CD4-positive, alpha-beta T cell treated with Interleukin-2 at 100 ng/mL for 4 hours (primary cell): ENCODE measurements around the gene NSG2.

ENCODE experiments used
- DNase-seq: peaks from one replicate; pipeline ENCODE4 v3.0.0-alpha.2; 2020; ENCODE audit warnings: low spot score

NSG2 gene

DNA sequence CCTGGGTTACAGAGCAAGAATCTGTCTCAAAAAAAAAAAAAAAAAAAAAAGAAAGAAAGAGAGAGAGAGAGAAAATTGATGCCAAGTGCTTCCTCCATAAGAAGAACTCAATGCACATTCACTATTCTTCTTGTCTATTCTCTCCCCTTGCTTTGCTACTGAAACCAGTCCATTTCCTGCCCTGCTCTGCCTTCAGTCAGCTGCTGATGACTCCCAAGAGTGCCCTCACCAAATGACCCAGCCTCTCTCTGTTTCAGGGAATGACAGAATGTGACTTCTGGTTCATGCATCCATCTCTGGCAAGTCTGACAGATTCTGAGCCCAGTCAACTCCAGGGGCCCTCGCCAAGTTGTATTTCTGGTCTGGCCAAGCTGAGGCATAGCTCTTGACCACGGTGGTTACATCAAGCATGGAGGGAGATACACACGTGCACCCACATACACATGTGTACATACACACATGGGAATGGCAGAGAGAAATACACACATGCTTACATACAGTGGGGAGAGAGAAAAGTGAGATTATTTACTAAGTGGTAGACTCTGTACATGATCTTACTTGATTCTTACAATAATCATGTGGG is 106.2 kb downstream of the NSG2 start:
- DNase-seq: no peak

DNA sequence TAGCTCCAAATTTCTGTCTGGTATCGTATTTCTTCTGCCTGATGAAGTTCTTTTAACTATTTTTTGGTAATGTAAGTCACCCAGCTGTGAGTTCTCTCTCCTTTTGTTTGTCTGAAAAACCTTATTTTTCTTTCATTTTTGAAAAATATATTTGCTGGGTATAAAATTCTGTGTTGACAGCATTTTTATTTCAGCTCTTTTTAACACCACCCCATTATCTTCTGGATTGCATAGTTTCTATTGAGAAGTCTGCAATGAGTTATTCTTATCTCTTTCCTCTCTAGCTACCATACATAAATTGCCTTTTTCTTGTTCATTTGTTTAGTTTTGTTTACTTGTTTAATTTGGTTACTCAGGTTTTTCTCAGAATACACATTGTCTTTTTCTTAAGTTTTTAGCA is 109.1 kb downstream of the NSG2 start:
- no peak for DNase-seq

DNA sequence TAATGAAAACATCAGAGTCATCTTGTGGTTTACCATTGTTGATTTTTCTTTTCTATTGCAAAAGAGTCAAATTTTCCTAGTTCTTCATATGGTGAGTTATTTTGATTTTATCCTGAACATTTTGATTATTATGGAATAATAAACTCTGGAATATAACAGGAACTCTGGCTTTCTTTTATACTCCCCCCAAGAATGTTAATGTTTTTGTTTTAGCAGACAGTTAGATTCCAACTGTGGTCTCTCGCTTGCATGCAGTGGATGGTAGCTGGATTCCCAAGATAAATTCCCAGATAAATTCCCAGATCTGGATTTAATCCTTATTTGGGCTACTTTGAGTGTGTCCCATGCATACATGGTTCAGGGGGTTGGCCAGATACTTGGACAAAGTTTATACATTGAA is 109.8 kb downstream of the NSG2 start:
- DNase-seq: no peak

DNA sequence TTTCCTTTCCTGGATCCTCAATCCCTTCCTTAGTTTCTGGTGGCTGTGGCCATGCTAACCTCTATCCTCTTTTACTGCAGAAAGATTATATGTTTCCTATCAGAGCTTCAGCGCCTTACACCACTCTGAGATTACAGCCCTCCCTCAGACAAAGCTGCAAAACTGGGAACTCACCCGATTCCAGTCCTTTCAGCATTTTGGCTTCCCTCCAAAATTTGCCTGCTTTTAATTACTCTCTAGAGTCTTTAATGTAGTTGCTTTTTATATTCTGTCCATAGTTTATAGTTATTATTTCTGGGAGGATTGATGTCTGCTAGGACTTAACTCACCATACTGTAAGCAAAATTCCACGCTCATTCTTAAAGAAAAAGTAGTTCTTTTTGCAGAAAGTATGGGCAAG is 110.2 kb downstream of the NSG2 start:
- no peak for DNase-seq

DNA sequence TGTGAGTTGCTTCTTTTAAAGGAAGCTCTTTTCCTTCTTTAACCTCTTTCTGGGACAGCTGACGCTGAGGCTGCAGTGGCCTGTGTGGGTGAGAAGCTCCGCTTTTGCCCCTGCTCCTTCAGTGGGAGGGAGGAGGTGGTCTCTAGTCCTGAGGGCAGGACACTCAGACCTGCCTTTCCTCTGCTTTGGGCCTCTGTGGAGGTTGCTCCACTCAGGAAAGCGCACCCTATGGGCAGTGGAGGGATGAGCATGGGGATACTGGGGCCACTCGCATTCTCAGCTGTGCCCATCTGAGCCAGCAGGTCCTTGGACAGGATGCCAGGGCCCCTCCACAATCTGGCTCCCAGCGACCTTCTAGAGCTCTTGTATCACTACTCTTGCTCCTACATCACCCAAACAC is 111.5 kb downstream of the NSG2 start:
- no peak for DNase-seq
